ENCODE measurements around the gene SPATA32. TPM values are rescaled to one million over a fixed set of nuclear protein-coding genes. Genes with fewer than 3 reads are reported as not detected.
A peak's percentile ranks its signal among the peaks of the same experiment; 100 is the strongest.

Gene SPATA32
- total RNA-seq, 4 donors from 2014 or later, result not detected

GRCh38 chr17:45284176-45285140 is 22.6 kb upstream of the SPATA32 start:
- TF ChIP-seq POLR2A (IDR thresholded peaks at IDR 0.05) (no peak), CTCF (IDR thresholded peaks at IDR 0.05) (peak in 3 of 6 experiments; percentile 16 to 46 (median 28))
- Histone ChIP-seq H3K9me3 (no peaks in the 10 kb centered on the region), H3K36me3 (peaks cover 22 to 100% (median 25%) of the 10 kb centered on the region in 3 donors), H3K27me3 (no peaks in the 10 kb centered on the region), H3K27ac (peak overlapping the region; percentile 51 to 79 (median 68)), H3K4me1 (peaks cover 29 to 64% (median 37%) of the 10 kb centered on the region in 3 donors), H3K4me3 (no peak overlapping the region)
- intact Hi-C loops (cut with DNase I), result no loop called here
- DNase-seq, result no peak
- WGBS, 2 donors, result 55 to 58% methylated on average over 6 to 15 of the region's 21 CpGs

GRCh38 chr17:45283711-45284110 is 21.8 kb upstream of the SPATA32 start:
- peaks cover 23 to 62% (median 30%) of the 10 kb centered on the region in 3 donors for H3K4me1 ChIP-seq
- no peaks in the 10 kb centered on the region for H3K27me3 ChIP-seq
- no peak for DNase-seq
- peaks cover 20 to 100% (median 22%) of the 10 kb centered on the region in 3 donors for H3K36me3 ChIP-seq
- intact Hi-C loops (cut with DNase I), result no loop called here
- WGBS, 2 donors, result 81 to 89% methylated on average over 4 to 7 of the region's 10 CpGs
- no peak overlapping the region for H3K4me3 ChIP-seq
- H3K27ac ChIP-seq, result peak overlapping the region; percentile 51 to 79 (median 68)
- TF ChIP-seq POLR2A (IDR thresholded peaks at IDR 0.05) (no peak), CTCF (IDR thresholded peaks at IDR 0.05) (no peak)
- H3K9me3 ChIP-seq, result no peaks in the 10 kb centered on the region

- H3K27ac ChIP-seq, result peak overlapping the region; percentile 51 to 79 (median 68)
- intact Hi-C loops (cut with DNase I), result no loop called here
- H3K4me1 ChIP-seq, result peaks cover 22 to 62% (median 28%) of the 10 kb centered on the region in 3 donors
- no peak overlapping the region for H3K4me3 ChIP-seq
- no peaks in the 10 kb centered on the region for H3K9me3 ChIP-seq
- peaks cover 20 to 92% (median 22%) of the 10 kb centered on the region in 3 donors for H3K36me3 ChIP-seq
- WGBS, 2 donors, result 69 to 71% methylated on average over 15 of the region's 21 CpGs
- TF ChIP-seq POLR2A (IDR thresholded peaks at IDR 0.05) (no peak), CTCF (IDR thresholded peaks at IDR 0.05) (no peak)
- no peaks in the 10 kb centered on the region for H3K27me3 ChIP-seq
- DNase-seq, result no peak
Observed at GRCh38 chr17:45282683-45283644, 21.1 kb upstream of the SPATA32 start.

GRCh38 chr17:45279898-45280297 is 18.0 kb upstream of the SPATA32 start:
- TF ChIP-seq CTCF (IDR thresholded peaks at IDR 0.05) (no peak), POLR2A (IDR thresholded peaks at IDR 0.05) (no peak)

More at GRCh38 chr17:45279898-45280297, 18.0 kb upstream of the SPATA32 start:
- Histone ChIP-seq H3K4me3 (no peak overlapping the region), H3K36me3 (peaks cover 0 to 75% (median 17%) of the 10 kb centered on the region in 3 donors), H3K27ac (peak overlapping the region in 1 of 4 donors; percentile 42), H3K4me1 (peaks cover 28 to 63% (median 31%) of the 10 kb centered on the region in 3 donors), H3K9me3 (no peaks in the 10 kb centered on the region), H3K27me3 (no peaks in the 10 kb centered on the region)
- WGBS, 2 donors, result 67 to 69% methylated on average over 3 of the region's 3 CpGs
- intact Hi-C loops (cut with DNase I), result loop anchor here (5.0 kb wide), 1 partner anchor 107 kb away; no protein-coding TSS in a partner anchor
- no peak for DNase-seq
